Esophagus mucosa (tissue), 1 donor: ENCODE measurements around the gene FBXO44. TPM values are rescaled to one million over a fixed set of nuclear protein-coding genes. Genes with fewer than 3 reads are reported as not detected.
"Not testable (repeated sequence)": the region's sequence is repeated elsewhere in the genome, so short reads cannot be mapped to it uniquely, and the experiment has no call there.

Experiments
- ATAC-seq: fragments of 200-7000 bp; cut with Tn5 transposase; one replicate; pipeline ENCODE4 v1.9.1; 2020
- total RNA-seq: library from RNA; stranded (reverse); gene quantifications from one replicate; pipeline ENCODE4 v1.2.4, GENCODE V29; 2023
- donor health status: DM: yes; HTN: yes; CAD: no.

FBXO44 gene, protein sequence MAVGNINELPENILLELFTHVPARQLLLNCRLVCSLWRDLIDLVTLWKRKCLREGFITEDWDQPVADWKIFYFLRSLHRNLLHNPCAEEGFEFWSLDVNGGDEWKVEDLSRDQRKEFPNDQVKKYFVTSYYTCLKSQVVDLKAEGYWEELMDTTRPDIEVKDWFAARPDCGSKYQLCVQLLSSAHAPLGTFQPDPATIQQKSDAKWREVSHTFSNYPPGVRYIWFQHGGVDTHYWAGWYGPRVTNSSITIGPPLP
- total RNA-seq = 6.4 TPM

DNA sequence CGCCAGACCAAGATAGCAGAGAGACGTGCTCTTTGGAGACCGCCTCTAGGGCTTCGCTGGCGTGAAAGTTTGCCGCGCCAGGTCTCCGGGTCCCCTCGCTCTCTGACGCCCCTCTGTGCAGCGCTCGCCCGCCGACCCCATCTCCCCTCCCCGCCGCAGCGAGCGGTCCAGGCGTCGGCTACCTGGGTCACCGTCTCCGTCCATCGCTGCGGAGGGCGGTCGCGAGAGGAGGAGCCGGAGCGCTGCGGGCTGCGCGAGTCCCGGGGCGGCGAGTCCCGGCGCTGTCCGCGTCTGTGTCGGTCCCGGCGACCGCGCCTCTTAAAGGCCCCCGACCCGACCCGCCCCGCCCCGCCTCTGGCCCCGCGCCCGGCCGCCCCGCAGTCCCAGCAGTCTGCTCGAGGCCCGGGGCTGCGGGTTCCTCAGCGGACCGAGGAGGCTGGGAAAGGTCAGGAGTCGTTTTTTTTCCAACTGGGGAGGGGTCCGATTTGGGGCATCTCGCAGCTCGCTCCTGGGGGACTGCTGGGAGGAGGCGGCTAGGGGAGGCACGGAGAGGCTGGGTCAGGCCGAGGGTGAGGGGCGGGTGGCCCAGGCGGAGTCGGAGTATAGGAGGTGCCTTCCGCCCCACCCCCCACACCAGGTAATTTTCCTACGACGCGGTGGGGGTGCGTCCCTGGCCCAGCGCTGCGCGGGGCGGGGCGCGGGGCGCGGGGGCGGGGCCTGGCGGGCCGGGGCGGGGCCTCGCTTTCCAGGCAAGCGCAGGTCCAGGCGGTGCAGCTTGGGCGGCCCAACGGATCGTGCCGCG is at the start of gene FBXO44, which contains the start of gene FBXO2:
Gene FBXO44, plus strand, starts transcription at position 741 of the 802 bp plus-strand sequence. CDS start 959 bp downstream, outside the sequence.
Gene FBXO2, minus strand, starts transcription at position 293 of the 802 bp plus-strand sequence. Its CDS starts 89 bp downstream, at position 204.
- peak; percentile 78 for ATAC-seq

DNA sequence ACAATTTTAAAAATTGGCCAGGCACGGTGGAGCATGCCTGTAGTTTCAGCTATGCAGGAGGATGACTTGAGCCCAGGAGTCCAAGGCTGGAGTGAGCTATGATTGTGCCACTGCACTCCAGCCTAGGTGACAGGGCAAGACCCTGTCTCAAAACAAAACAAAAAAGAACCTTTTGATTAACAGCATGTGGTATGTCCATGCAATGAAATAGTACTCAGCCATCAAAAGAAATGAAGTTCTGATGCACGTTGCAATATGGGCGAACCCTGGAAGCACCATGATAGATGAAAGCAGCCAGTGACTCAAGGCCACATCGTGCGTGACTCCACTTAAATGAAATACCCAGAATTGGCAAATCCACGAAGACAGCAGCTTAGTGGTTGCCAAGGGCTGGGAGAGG is 47.9 kb upstream of the FBXO44 start:
- no peak for ATAC-seq

DNA sequence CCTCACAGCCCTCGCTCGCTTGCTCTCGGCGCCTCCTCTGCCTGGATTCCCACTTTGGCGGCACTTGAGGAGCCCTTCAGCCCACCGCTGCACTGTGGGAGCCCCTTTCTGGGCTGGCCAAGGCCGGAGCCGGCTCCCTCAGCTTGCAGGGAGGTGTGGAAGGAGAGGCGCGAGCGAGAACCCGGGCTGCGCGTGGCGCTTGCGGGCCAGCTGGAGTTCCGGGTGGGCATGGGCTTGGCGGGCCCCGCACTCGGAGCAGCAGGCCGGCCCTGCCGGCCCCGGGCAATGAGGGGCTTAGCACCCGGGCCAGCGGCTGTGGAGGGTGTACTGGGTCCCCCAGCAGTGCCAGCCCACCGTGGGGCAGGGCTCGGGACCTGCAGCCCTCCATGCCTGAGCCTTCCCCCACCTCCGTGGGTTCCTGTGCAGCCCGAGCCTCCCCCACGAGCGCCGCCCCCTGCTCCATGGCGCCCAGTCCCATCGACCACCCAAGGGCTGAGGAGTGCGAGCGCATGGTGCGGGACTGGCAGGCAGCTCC is 46.0 kb upstream of the FBXO44 start:
- not testable (repeated sequence) for ATAC-seq

- ATAC-seq = not testable (repeated sequence)
These were observed 45.3 kb upstream of the FBXO44 start for GRCh38 chr1:11609378-11609777.

- ATAC-seq = no peak
These were observed 44.0 kb upstream of the FBXO44 start for GRCh38 chr1:11610629-11611180.

DNA sequence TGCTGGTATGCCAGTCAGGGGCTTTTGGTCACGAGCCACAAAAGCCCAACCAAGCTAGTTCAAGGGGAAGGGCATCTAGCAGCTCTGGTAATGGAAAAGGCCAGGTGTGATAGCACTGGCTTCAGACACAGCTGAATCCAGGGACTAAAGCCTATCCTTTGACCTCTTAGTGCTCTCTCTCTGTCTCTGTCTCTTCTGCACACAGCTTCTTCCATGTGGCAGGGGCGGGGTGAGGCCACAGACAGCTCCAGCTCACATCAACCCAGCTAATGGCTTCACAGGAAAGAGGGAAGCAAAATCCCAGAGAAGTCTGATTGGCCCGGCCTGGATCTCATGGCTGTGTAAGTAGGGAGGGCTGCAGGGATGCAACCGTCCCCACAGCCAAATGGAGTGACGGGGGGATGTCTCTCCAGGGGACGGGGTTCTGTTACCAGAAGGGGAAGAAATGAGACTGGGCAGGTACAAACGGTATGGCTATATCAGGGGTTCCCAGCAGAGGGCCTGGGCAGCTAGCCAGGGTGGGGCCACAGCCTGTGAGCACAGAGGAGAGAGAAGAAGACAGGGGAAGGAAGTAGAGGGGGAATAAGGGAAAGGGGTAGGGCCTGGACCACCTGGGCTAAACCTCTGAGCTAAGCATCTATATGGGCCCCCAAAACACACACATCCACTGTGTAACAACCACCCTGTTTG is 42.9 kb upstream of the FBXO44 start:
- no peak for ATAC-seq

- ATAC-seq = no peak
These were observed 41.3 kb upstream of the FBXO44 start for GRCh38 chr1:11613347-11613746.

- no peak for ATAC-seq
These were observed 39.6 kb upstream of the FBXO44 start for GRCh38 chr1:11615090-11615489.

GRCh38 chr1:11616766-11617165 is 37.9 kb upstream of the FBXO44 start:
- no peak for ATAC-seq

DNA sequence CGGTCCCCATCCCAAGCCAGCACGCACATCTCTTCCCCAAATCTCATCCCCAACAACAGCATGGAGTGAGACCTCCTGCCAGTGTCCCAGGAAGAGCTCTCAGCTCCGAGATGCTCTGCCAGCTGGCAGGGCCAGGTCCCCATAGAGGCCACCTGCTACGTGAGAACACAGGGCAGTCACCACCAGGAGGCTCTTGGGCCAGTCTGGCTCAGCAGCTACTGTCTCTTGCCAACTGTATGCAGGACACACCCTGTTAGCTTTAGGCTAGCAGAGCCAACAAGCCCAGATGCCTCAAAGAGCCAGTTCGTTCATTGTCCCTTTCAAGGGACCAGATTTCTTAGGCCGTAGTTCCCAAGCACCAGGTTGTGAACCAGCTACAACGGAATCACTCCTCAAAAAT is 37.4 kb upstream of the FBXO44 start:
- ATAC-seq = peak; percentile 66

DNA sequence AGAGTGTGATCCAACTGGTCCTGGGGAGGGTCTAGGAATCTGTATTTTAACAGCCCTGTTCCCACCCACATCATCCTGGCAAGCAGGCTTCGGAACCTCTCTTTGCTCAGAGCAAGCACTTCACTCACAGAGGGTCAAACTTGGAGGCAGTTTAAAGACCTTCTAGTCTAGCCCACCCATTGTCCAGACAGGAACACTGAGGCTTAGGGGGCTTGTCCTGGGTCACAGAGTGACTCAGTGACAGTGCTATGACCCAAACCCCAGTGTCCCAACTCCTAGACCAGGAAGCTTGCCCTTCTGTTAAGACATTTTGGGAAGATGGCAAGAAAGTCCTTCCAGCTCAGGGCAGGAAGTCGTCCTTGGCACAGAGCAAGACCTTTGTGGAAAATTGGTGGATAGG is 36.9 kb upstream of the FBXO44 start:
- no peak for ATAC-seq

GRCh38 chr1:11620405-11620804 is 34.3 kb upstream of the FBXO44 start:
- no peak for ATAC-seq

GRCh38 chr1:11620924-11621323 is 33.8 kb upstream of the FBXO44 start:
- no peak for ATAC-seq

DNA sequence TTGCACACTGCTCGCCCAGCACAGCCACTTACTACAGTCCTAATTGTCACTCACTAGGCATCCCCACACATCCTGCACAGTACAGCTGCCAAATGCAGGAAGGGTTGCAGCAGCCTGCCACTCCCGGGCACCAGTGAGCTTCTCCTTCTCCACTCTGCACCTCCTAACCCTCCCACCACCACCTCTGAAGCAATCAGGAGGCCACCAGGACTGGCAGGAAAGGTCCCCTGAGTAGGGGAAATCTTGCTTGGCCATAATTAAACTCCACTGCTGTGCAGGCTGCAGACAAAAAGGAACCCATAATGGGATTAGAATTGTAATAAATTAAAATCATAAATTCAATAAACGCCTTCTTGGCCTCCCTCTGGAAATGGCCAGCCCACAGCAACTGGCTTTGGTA is 32.3 kb upstream of the FBXO44 start:
- ATAC-seq = no peak

DNA sequence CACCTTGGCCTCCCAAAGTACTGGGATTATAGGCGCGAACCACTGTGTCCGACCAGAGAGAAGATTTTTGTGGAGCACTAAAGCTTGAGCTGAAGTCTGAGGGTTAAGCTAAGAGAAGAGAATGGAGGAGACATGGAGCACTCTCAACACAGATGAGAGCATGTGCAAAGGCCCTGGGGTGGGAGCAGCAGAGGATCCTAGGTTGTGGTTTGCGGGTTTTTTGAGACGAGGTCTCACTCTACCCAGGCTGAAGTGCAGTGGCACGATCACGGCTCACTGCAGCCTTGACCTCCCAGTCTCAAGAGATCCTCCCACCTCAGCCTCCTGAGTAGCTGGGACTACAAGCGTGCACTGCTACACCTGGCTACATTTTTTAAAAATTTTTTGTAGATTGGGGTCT is 31.0 kb upstream of the FBXO44 start:
- ATAC-seq = no peak

GRCh38 chr1:11626551-11626950 is 28.1 kb upstream of the FBXO44 start:
- ATAC-seq = no peak

DNA sequence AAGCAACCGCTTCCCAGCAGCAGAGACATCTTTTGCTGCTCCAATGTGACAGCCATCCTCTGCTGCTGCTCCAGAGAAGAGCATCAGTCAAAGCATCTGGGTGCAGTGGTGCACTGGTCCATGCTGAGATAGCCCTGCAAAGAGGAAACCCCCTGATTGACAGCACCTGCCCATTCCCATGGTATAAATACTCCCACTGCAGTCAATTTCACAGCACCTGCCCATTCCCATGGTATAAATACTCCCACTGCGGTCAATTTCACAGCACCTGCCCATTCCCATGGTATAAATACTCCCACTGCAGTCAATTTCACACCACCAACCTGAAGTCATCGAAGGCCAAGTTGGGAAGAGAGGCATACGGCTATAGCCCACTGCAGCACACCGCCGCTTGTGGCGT is 25.9 kb upstream of the FBXO44 start:
- ATAC-seq = no peak

DNA sequence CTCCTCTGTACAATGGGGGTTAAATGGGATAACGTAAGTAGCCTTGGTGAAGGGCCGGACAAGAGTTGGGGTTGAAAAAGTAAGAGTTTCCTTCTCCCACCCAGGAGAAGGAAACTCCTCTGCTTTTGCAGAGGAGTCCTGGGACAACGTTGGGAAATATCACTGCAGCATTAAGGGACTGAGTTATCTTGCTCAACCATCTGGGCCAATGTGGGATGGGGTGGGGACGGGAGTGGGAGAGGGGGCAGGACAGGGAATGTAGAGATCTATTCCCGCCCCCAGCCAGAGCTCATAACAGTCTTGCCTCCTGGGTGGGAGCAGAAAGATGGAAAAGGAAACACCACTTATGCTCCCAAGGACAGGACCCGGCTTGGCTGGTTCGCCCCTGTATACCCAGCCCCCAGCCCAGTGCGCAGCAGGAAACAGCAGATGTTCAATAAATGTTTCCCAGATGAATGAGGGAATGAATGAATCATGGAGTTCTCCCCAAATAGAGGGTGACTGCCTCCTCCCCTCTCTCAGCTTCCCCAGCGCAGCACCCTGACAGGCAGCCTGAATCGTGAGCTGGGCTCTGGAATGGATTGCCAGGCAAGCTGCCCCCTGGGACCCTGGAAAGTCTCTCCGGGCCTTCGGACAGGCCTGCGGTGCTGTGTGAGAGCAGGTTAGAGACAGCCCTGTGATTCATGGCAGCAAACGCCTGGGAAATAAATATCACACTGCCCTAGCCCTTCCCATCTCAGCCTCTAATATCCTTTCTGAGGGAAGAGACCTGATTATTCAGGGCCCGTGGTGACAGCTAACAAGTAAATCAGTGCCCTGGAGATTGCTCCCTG is 25.3 kb upstream of the FBXO44 start:
- ATAC-seq = no peak

DNA sequence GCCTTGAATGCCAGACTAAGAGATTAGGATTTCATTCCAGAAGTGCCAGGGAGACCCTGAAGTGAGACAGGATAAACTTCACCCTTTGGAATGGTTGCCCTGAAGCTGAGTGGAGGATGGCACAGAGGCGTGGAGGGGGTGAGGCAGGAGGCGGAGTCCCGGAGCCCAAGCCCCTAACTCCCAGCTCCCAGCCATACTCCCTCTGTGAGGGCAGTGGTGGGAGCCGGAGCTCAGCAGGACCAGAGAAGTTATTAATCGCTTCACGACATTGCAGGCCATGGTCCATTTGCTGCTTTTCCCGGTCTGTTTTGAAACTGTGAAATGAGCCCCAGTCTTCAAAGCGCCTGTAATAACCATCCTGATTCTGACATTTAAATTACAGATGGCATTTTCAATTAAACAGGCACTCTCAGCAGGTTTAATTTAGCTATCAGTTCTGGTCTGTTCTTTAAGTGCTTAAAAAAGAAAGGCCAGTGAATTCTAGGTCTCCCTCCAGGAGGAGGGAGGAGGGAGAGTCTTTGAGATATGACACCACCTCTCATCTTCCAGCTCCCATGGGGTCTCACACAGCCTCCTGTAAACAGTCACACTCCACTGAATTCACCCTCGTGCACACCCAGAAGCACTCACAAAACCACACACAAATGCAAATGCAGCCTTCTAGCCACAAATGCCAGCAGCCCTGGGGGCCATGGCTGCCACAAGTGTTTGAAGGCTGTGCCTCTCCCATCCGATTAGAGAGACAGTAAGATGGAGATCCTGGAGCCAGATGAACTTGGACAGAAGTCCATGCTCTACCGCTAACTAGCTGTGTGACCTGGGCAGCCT is 20.1 kb upstream of the FBXO44 start:
- no peak for ATAC-seq

- ATAC-seq = no peak
These were observed 16.6 kb upstream of the FBXO44 start for GRCh38 chr1:11638121-11638520.

DNA sequence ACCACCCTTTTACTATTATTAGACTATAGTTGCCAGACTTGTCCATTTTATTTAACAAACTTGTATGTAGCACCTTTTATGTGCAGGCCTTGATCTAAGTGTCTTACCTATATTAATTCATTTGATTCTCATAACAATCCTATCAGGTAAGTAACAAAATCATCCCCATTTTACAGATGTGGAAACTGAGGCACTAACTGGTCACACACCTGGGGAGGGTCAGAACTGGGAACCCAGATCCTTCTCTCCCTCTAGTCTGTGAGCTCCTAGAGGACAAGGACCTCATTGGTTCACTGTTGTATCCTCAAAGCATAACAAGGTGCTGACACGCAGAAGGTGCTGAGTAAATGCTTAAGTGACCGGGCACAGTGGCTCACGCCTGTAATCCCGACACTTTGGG is 15.3 kb upstream of the FBXO44 start:
- no peak for ATAC-seq
